ENCODE results near the gene PIAS3. TPM values are rescaled to one million over a fixed set of nuclear protein-coding genes. Genes with fewer than 3 reads are reported as not detected.

The PIAS3 gene
- total RNA-seq, result 21.6 TPM

DNA sequence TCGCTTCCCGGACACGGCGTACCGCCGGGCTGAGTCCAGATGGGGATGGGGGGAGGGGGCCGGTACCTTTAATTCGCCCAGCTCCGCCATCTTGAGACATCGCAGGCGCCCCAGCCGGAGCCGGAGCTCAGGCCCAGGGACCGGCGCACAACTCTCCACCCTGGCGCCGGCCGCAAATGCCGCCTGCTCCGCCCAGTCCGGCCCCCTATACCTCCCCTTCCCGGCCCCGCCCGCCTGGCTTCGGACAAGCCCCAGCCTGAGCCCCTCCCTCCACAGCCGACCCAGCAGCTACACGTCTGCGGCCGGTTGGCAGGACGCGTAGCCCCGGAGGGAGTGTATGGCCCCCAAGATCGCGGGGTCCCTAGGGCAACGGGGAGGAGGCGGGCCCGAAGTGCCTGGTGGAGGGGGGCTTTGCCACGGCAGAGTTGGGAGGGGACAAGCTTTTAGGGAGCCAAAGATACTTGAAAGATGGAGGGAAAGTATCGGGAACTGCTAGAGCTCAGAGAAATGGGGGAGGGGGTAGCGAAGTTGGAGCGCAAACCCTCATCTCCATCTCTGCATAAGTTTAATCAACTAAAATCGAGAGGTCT is at the start of gene PIAS3:
PIAS3 (minus strand) TSS at position 181 of the 590 bp plus-strand sequence; CDS start at position 90, 91 bp downstream.

DNA sequence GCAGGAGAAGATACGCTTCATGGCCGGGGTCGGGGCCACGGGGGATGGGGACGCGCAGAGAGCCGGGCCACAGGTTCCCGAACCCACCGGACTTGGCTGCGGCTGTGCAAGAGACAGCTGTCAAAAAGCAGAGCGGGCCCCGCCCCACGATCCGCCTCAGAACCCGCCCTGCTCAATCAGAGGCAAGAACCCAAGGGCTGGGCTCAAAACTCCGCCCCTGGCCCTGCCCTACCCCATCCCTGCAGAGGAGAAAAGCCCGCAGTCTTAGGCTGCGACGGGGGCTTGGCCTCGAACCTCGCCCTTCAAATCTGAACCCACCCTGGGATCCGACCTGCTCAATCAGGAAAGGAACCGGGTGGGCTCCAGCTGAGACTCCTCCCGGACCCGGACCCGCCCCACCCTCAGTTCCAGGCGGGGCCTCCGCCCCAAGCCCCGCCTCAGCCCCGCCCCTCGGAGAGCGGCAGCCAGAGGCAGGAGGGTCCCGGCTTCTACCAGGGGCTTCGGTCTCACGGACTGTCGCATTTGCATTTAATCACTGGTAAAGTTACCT is 26.9 kb upstream of the PIAS3 start, which contains the start of gene ANKRD35:
ANKRD35 (minus strand) TSS at position 129 of the 550 bp plus-strand sequence; CDS start at position 21, 108 bp downstream.

DNA sequence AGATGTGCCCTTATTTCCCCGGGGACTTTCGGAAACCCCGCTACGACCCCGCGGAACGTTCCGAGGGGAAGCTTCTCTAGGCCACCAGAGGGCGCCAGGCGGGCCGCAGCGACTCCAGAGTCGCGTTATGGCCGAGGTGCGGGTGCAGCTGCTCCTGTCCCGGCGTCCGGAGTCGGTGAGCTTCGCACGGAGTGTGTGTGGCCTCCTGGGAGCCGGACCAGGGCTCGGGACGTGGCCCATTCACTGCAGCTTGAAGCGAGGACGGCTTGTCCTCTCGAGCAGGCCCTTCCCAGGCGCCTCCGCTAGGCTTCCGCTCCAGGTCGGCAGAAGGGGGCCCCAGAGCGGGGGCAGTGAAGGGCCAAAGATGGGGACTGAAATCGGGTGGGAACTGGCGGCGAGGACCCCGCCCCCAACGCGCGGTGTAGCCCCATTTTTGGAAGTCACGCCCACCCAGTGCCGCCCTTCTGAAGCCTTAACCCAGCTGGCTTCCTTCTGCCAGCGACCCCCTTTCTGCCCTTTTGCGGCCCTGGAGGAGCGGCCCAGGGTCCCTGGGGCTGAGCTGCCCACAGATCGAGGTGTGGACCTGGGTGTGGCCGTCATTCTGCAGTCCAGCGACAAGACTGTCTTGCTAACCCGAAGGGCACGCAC is 13.2 kb downstream of the PIAS3 start, which contains the start of gene NUDT17:
NUDT17 (plus strand) TSS at position 117 of the 648 bp plus-strand sequence; CDS start at position 128, 11 bp downstream.

GRCh38 chr1:145823565-145824498 is 35.0 kb downstream of the PIAS3 start, which contains the start of the genes POLR3C and RNF115:
POLR3C (plus strand) TSS chr1:145824200; CDS start chr1:145825777, 1,577 bp downstream.
RNF115 (minus strand) TSS chr1:145824095; CDS start chr1:145823873, 222 bp downstream.

Small RNA genes within 50 kb of the gene (small RNA-seq; reads per million reads assigned to genes)
- not detected for gene MIR6736 (ENCODE audit: low replicate concordance)

Other genes with a start within 250 kb of the PIAS3 start
- gene PDZK1, start 151.7 kb downstream of the PIAS3 start, total RNA-seq, result 61.4 TPM
- 0.18 TPM for gene CD160, start 139.6 kb downstream of the PIAS3 start, total RNA-seq
- gene RNF115, start 35.0 kb downstream of the PIAS3 start, total RNA-seq, result 14.9 TPM
- 23.2 TPM for gene POLR3C, start 34.9 kb downstream of the PIAS3 start, total RNA-seq
- 6.8 TPM for gene NUDT17, start 13.5 kb downstream of the PIAS3 start, total RNA-seq
- 3.1 TPM for gene ANKRD35, start 26.8 kb upstream of the PIAS3 start, total RNA-seq
- gene ITGA10, start 51.0 kb upstream of the PIAS3 start, total RNA-seq, result 1.2 TPM
- 27.0 TPM for gene PEX11B, start 59.6 kb upstream of the PIAS3 start, total RNA-seq
- gene RBM8A, start 68.4 kb upstream of the PIAS3 start, total RNA-seq, result 55.0 TPM
- 24.3 TPM for gene LIX1L, start 98.9 kb upstream of the PIAS3 start, total RNA-seq
- gene ANKRD34A, start 105.5 kb upstream of the PIAS3 start, total RNA-seq, result 0.41 TPM
- 9.9 TPM for gene POLR3GL, start 105.6 kb upstream of the PIAS3 start, total RNA-seq
- 647 TPM for gene TXNIP, start 137.5 kb upstream of the PIAS3 start, total RNA-seq
- gene HJV, start 162.7 kb upstream of the PIAS3 start, total RNA-seq, result 80.0 TPM